Astrocyte (in vitro differentiated cells and primary cell): ENCODE measurements around the gene DAB2.

Source experiments
- EZH2 ChIP-seq: IDR thresholded peaks from 2 replicates; pipeline ENCODE4 v1.6.1; 2012; ENCODE audit warnings: mild to moderate bottlenecking, low read length, inconsistent platforms; ENCODE audit not compliant: insufficient read depth
- TF ChIP-seq, protein P1 (sequence below): IDR thresholded peaks from 2 replicates; pipeline ENCODE4 v1.5.1; 2011; ENCODE audit warnings: low read depth, mild to moderate bottlenecking, inconsistent platforms, low read length, moderate library complexity; ENCODE audit not compliant: insufficient read depth

- TF ChIP-seq, protein P1, sequence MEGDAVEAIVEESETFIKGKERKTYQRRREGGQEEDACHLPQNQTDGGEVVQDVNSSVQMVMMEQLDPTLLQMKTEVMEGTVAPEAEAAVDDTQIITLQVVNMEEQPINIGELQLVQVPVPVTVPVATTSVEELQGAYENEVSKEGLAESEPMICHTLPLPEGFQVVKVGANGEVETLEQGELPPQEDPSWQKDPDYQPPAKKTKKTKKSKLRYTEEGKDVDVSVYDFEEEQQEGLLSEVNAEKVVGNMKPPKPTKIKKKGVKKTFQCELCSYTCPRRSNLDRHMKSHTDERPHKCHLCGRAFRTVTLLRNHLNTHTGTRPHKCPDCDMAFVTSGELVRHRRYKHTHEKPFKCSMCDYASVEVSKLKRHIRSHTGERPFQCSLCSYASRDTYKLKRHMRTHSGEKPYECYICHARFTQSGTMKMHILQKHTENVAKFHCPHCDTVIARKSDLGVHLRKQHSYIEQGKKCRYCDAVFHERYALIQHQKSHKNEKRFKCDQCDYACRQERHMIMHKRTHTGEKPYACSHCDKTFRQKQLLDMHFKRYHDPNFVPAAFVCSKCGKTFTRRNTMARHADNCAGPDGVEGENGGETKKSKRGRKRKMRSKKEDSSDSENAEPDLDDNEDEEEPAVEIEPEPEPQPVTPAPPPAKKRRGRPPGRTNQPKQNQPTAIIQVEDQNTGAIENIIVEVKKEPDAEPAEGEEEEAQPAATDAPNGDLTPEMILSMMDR = no peak
- no peak for TF ChIP-seq EZH2
These were observed 8.1 kb upstream of the DAB2 start for GRCh38 chr5:39432696-39433530.
